Islet of Langerhans (tissue), 1 donor: Measurements from ENCODE around the gene CDK5RAP2.

ENCODE experiments used
- FAIRE-seq: peaks from one replicate; lab custom pipeline; 2011; peaks lifted over from hg19 to GRCh38; lab: Jason Lieb, UNC

The CDK5RAP2 gene

GRCh38 chr9:120381839-120382238 is 198.1 kb downstream of the CDK5RAP2 start:
- FAIRE-seq = no peak

GRCh38 chr9:120379611-120380010 is 200.4 kb downstream of the CDK5RAP2 start:
- FAIRE-seq = no peak

- FAIRE-seq = no peak
Measured at GRCh38 chr9:120378680-120379079, 201.3 kb downstream of the CDK5RAP2 start.

- FAIRE-seq = no peak
Measured at GRCh38 chr9:120377268-120378159, 202.5 kb downstream of the CDK5RAP2 start.

GRCh38 chr9:120376101-120376500 is 203.9 kb downstream of the CDK5RAP2 start:
- no peak for FAIRE-seq

GRCh38 chr9:120375316-120375715 is 204.7 kb downstream of the CDK5RAP2 start:
- FAIRE-seq = no peak

- FAIRE-seq = no peak
Measured at GRCh38 chr9:120374817-120375216, 205.2 kb downstream of the CDK5RAP2 start.

- FAIRE-seq = no peak
Measured at GRCh38 chr9:120374239-120374638, 205.7 kb downstream of the CDK5RAP2 start.

GRCh38 chr9:120372040-120372439 is 207.9 kb downstream of the CDK5RAP2 start:
- no peak for FAIRE-seq

GRCh38 chr9:120369608-120370220 is 210.3 kb downstream of the CDK5RAP2 start:
- FAIRE-seq = no peak

GRCh38 chr9:120368799-120369198 is 211.2 kb downstream of the CDK5RAP2 start:
- FAIRE-seq = no peak

GRCh38 chr9:120366644-120367019 is 213.3 kb downstream of the CDK5RAP2 start:
- no peak for FAIRE-seq

GRCh38 chr9:120365386-120365785 is 214.6 kb downstream of the CDK5RAP2 start:
- FAIRE-seq = no peak

- no peak for FAIRE-seq
Measured at GRCh38 chr9:120363697-120364096, 216.3 kb downstream of the CDK5RAP2 start.

- FAIRE-seq = no peak
Measured at GRCh38 chr9:120362446-120362845, 217.5 kb downstream of the CDK5RAP2 start.

- FAIRE-seq = no peak
Measured at GRCh38 chr9:120361551-120361950, 218.4 kb downstream of the CDK5RAP2 start.

GRCh38 chr9:120360510-120360909 is 219.5 kb downstream of the CDK5RAP2 start:
- FAIRE-seq = no peak

GRCh38 chr9:120360046-120360445 is 219.9 kb downstream of the CDK5RAP2 start:
- FAIRE-seq = no peak

GRCh38 chr9:120358877-120359276 is 221.1 kb downstream of the CDK5RAP2 start:
- FAIRE-seq = no peak

- no peak for FAIRE-seq
Measured at GRCh38 chr9:120353506-120353905, 226.5 kb downstream of the CDK5RAP2 start.

GRCh38 chr9:120351106-120351505 is 228.9 kb downstream of the CDK5RAP2 start:
- FAIRE-seq = no peak

GRCh38 chr9:120350596-120350995 is 229.4 kb downstream of the CDK5RAP2 start:
- FAIRE-seq = no peak

- FAIRE-seq = no peak
Measured at GRCh38 chr9:120348951-120349429, 231.0 kb downstream of the CDK5RAP2 start.

GRCh38 chr9:120345379-120345778 is 234.6 kb downstream of the CDK5RAP2 start:
- no peak for FAIRE-seq
